ENCODE data around the gene DLEC1. TPM values are rescaled to one million over a fixed set of nuclear protein-coding genes. Genes with fewer than 3 reads are reported as not detected.
"Not testable (repeated sequence)": the region's sequence is repeated elsewhere in the genome, so short reads cannot be mapped to it uniquely, and the experiment has no call there.

DLEC1 gene
- total and polyA plus RNA-seq, 4 donors: 1.2 to 8.4 (median 7.0) TPM

DNA sequence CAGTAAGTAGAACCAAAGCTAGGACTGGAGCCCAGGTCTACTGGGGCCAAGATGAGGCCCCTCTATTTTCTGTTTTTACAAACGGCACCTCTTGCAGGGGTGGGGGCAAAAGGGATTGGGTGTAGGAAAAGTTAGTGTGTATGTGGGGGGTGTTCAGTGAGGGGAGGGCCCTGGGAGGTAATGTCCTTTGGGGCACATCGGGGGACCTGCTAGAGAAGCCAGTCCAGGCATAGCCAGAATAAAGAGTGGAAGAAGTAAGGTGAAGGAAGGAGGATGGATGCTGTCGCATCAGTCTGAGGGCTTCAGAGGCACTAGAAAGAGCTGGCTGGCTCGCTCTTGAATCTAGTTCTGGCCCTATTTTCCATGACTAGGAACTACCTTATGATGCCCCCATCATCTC, 12.2 kb upstream of the DLEC1 start:
- Histone ChIP-seq H3K27me3 (ENCODE audit: control insufficient read depth, insufficient read depth, low read length) (peaks cover 22% of the 10 kb centered on the region), H3K9me3 (ENCODE audit: control insufficient read depth, insufficient read depth, low read length) (no peaks in the 10 kb centered on the region), H3K4me1 (ENCODE audit: control insufficient read depth, insufficient read depth, low read length) (peaks cover 46% of the 10 kb centered on the region), H3K4me3 (ENCODE audit: low read depth, low read length) (no peak overlapping the region), H3K36me3 (ENCODE audit: control insufficient read depth, insufficient read depth, low read length) (no peaks in the 10 kb centered on the region), H3K27ac (ENCODE audit: low read depth, low read length) (no peak overlapping the region)
- no peak for DNase-seq (ENCODE audit: low read depth in 4 of 6, low spot score in 6 of 6)
- WGBS (ENCODE audit: insufficient coverage): 60% methylated on average over 1 of the region's 4 CpGs

DNA sequence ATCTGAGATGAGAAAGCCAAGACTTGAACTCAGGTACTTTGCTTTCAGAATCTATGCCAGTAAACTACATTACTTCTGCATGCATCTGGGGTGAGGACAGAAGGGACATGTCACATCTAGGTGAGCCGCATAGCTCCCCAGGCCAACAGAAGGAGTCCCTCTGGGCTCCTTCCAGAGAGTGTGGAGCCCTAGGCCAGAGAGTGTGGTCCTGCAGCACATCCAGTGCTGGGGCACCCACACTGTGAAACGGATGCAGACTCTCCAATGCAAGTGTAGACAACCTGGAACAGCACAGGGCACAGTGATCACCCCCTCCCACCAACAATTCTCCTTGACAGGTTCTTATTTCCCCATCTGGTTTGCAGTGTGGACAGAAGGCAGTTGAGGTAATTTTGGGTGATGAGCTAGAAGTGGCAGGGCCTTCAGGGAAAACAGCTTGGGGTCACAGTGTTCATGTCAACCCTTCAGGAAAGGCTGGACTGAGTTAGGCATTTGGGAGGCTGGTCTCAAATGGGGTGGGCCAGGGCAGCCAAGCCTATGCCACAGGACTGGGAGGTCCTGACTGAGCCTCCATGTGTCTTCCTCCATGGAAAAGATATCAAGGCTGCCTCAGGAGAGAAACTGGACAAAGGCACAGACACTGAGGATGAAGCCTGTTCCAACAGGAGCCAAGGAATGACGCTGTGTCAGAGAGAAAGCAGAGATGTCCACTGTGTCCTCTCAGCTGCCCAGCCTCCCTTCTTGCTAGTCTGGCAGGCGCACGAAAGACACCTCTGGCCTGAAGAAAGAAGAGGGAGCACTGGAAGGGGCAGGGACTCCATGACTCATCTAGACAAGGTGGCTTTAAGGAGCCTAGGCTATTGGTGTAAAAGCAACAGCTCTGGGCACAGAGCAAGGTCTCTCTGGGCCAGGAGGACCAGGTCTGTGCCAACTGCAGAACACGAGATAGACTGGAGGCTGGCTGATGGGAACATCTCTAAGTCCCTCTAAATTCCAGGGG, 11.2 kb upstream of the DLEC1 start:
- Histone ChIP-seq H3K27me3 (ENCODE audit: control insufficient read depth, insufficient read depth, low read length) (peaks cover 22% of the 10 kb centered on the region), H3K36me3 (ENCODE audit: control insufficient read depth, insufficient read depth, low read length) (no peaks in the 10 kb centered on the region), H3K4me3 (ENCODE audit: low read depth, low read length) (no peak overlapping the region), H3K9me3 (ENCODE audit: control insufficient read depth, insufficient read depth, low read length) (no peaks in the 10 kb centered on the region), H3K27ac (ENCODE audit: low read depth, low read length) (peak overlapping the region; percentile 35), H3K4me1 (ENCODE audit: control insufficient read depth, insufficient read depth, low read length) (peaks cover 46% of the 10 kb centered on the region)
- WGBS (ENCODE audit: insufficient coverage): 98% methylated on average over 5 of the region's 6 CpGs
- DNase-seq (ENCODE audit: low read depth in 4 of 6, low spot score in 6 of 6): no peak

DNA sequence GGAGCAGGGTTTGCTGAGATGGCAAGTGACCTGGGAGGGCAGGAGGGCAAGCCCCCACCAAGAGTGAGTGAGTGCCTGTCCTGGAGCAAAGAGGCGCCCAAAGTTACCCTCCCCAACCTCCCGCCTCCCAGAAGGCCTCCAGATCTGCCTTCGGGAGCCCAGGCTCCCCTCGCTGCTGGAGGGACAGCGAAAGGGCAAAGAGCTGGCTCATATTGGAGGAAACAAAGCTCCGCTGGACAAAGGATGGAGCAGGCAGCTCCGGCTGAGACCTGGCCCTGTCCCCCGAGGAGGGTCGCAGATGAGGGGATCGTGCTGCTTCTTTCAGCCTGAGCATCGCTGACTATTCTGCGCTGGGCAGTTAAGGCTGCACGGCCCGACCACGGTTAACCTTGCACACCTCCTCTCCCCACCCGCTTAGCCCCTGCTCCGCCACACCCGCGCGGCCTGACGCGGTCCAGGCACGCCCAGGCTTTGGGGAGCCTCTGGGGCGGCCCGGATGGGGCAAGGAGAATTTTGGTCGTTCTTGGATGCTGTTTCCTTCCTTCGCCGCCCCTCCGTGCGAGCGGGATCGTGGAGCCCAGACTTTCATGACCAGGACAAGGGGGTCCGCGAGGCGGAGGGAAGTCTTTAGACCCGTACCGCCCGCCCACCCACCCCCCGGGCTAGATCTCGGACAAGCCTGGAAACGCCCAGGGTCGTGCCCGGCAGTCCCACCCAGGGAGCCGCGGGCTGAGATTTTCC, 10.2 kb upstream of the DLEC1 start:
- WGBS (ENCODE audit: insufficient coverage): 10% methylated on average over 41 of the region's 45 CpGs

DNA sequence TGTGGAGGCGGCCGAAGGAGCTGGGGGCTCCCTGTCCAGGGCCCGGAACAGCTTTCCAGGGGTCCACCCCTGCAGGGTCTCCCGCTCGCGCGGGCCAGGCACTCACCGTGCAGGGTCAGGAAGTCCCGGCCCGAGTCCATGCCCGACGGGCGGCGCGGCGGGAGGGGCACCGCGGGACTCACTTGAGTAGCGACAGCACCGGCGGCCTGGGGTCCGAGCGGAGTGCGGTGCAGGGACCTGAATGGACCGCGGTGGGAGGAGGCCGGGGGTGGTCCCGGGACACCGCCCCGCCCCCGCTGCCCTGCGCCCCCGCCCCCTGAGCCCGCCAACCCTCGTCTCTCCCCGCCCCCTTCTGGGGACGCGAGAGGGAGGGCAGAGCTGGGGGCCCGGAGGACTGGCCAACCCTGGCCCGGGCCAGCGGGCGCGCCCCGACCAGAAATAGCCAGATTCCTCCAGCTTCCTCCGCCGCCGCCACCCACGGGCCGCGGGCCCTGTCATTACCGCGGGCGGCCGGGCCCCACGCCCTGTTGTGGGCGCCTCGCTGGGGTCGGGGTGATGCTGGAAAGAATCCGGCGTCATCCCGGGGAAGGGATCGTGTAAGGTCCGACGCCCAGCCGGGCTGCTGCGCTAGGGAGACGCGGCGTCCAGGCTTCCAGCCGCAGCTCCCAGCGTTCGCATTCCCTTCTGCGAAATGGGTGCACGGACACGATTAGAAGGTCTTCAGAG, 9.4 kb upstream of the DLEC1 start, which contains the start of gene PLCD1:
TSS of gene PLCD1 (minus strand) at position 243 of the 726 bp plus-strand sequence. CDS start at position 140, 103 bp downstream.
- peak within 1 kb of the TSS; percentile 82 for H3K27ac ChIP-seq (ENCODE audit: low read depth, low read length)
- no peaks in the 10 kb centered on the region for H3K36me3 ChIP-seq (ENCODE audit: control insufficient read depth, insufficient read depth, low read length)
- under 1% methylated on average over 69 of the region's 75 CpGs for WGBS (ENCODE audit: insufficient coverage)
- peak in 4 of 6 donors; percentile 29 to 88 (median 54) for DNase-seq (ENCODE audit: low read depth in 4 of 6, low spot score in 6 of 6)
- H3K9me3 ChIP-seq (ENCODE audit: control insufficient read depth, insufficient read depth, low read length): no peaks in the 10 kb centered on the region
- H3K27me3 ChIP-seq (ENCODE audit: control insufficient read depth, insufficient read depth, low read length): peaks cover 22% of the 10 kb centered on the region
- H3K4me3 ChIP-seq (ENCODE audit: low read depth, low read length): peak within 1 kb of the TSS; percentile 63
- H3K4me1 ChIP-seq (ENCODE audit: control insufficient read depth, insufficient read depth, low read length): peaks cover 40% of the 10 kb centered on the region

More for the DNA sequence above, 10.2 kb upstream of the DLEC1 start:
- Histone ChIP-seq H3K27ac (ENCODE audit: low read depth, low read length) (peak overlapping the region; percentile 57), H3K9me3 (ENCODE audit: control insufficient read depth, insufficient read depth, low read length) (no peaks in the 10 kb centered on the region), H3K36me3 (ENCODE audit: control insufficient read depth, insufficient read depth, low read length) (no peaks in the 10 kb centered on the region), H3K4me3 (ENCODE audit: low read depth, low read length) (peak overlapping the region; percentile 63), H3K27me3 (ENCODE audit: control insufficient read depth, insufficient read depth, low read length) (peaks cover 22% of the 10 kb centered on the region), H3K4me1 (ENCODE audit: control insufficient read depth, insufficient read depth, low read length) (peaks cover 46% of the 10 kb centered on the region)
- peak in 1 of 6 donors; percentile 34 for DNase-seq (ENCODE audit: low read depth in 4 of 6, low spot score in 6 of 6)

DNA sequence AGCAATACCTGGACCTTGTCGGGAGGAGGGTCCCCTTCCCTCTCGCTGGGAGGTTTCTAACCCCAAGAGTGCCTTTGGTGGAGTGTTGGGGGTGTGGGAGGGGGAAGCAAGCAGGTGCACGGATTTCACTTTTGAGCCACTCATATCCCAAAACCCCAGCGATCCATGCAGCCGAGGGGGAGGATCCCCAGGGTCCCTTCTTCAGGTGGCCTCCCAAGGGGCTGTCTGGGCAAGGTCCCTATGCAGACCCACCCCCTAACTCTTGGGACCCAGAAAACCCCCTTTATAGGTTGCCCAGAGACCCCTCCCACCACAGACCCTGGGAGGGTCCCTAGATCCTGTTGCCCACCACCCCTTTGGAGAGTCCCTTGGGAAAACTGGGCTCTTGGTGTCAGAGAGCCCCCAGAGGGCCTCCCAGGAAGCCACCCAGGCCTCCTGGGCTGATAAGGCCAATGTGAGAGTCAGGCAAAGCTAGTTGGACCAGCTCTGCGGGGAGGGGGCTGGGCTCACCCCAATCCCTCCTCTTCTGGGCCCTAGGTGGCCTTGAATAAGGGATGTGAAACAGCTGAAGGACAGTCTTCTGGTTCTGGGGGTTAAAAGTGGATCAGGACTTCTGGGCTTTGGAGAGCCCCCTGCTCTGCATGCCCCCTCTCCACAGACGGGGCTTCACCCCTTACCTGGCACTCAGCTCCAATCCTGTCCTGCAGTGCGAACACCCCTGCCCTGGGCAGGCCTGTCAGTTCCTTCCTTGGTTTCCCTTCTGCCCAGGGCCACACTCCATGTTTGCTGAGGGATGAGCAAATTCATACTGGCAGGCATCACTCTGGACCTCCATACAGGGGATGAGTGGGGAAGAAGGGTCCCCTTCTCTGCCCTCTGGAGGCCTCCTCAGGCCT, 8.6 kb upstream of the DLEC1 start:
- H3K27ac ChIP-seq (ENCODE audit: low read depth, low read length): peak overlapping the region; percentile 82
- no peaks in the 10 kb centered on the region for H3K36me3 ChIP-seq (ENCODE audit: control insufficient read depth, insufficient read depth, low read length)
- peak overlapping the region; percentile 63 for H3K4me3 ChIP-seq (ENCODE audit: low read depth, low read length)
- H3K27me3 ChIP-seq (ENCODE audit: control insufficient read depth, insufficient read depth, low read length): peaks cover 22% of the 10 kb centered on the region
- DNase-seq (ENCODE audit: low read depth in 4 of 6, low spot score in 6 of 6): no peak
- no peaks in the 10 kb centered on the region for H3K9me3 ChIP-seq (ENCODE audit: control insufficient read depth, insufficient read depth, low read length)
- WGBS (ENCODE audit: insufficient coverage): 40% methylated on average over 3 of the region's 8 CpGs
- peaks cover 34% of the 10 kb centered on the region for H3K4me1 ChIP-seq (ENCODE audit: control insufficient read depth, insufficient read depth, low read length)

DNA sequence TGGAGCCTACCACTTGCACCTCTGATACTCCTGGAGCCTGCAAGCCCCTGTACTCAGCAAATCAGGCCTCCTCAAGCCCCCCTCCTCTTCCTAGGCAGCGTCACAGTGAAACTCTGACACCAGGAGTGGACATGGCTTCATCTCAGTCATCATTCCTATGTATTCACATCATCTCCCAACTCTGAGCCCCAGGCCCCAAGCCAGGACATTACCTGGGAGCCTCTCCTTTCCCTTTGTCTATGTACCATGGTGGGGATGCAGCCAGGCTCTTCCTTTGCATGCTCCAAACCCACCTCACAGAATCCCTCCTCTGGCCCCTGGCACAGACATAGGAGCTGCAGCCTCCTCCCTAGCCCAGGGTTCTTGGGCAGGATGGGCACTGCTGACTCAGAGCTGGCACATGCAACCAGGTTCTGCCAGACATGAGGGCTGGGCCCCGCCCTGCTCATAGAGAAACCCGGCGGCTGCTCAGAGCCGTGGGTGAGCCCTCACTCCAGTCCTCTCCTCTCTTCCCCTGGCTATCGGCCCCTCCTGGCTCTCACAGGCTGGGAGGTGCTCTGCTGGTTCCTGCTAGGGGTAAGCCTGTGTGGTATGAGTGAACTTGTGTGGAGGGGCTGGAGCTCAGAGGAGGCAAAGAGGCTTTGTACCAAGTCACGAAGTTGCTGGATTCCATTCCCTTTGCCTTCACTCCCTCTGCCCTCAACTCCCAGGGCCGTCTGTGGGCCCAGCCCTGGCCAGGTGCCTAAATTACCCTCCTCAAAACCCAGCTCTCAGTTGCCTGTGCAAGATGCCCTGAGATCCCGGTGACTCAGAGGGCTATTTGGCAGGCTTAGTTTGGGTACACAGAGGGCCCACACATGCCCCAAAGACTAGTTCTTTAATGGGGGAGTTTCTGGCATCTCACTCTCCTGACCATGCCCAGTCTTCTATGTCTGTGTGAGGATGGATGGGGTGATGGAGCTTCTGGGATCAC, 7.7 kb upstream of the DLEC1 start:
- WGBS (ENCODE audit: insufficient coverage): 69% methylated on average over 5 of the region's 9 CpGs
- H3K4me3 ChIP-seq (ENCODE audit: low read depth, low read length): no peak overlapping the region

DNA sequence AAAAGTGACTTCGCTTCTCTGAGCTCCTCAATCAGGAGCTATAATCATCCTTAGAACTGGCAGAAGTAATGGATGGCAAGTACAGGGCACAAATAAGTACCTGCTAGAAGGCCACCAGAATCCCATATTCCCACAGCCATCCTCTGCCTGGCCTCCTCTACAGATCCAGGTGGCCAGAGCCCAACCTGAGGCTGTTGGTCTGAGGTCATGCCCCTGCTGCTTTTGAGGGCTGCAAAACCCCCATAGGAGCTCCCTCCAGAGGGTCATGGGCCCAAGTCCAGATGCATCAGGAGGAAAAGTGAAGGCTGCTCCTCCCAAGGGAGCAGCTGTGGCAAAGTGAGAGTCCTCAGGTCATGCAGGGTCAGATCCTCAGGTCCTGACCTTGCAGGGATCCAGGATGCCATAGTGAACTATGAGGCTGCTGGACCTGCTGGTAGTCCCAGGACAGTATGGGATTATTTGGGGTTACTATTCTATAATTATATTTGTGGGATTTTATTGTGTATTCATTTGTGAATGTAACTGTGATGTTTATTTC, 6.6 kb upstream of the DLEC1 start:
- Histone ChIP-seq H3K9me3 (ENCODE audit: control insufficient read depth, insufficient read depth, low read length) (no peaks in the 10 kb centered on the region), H3K27ac (ENCODE audit: low read depth, low read length) (no peak overlapping the region), H3K27me3 (ENCODE audit: control insufficient read depth, insufficient read depth, low read length) (peaks cover 22% of the 10 kb centered on the region), H3K4me3 (ENCODE audit: low read depth, low read length) (no peak overlapping the region), H3K4me1 (ENCODE audit: control insufficient read depth, insufficient read depth, low read length) (peaks cover 34% of the 10 kb centered on the region), H3K36me3 (ENCODE audit: control insufficient read depth, insufficient read depth, low read length) (no peaks in the 10 kb centered on the region)
- DNase-seq (ENCODE audit: low read depth in 4 of 6, low spot score in 6 of 6): no peak
- WGBS (ENCODE audit: insufficient coverage): no CpG with 5 or more reads among the region's 1 CpG

More for the DNA sequence above, 7.7 kb upstream of the DLEC1 start:
- H3K27me3 ChIP-seq (ENCODE audit: control insufficient read depth, insufficient read depth, low read length): peaks cover 22% of the 10 kb centered on the region
- DNase-seq (ENCODE audit: low read depth in 4 of 6, low spot score in 6 of 6): no peak
- H3K27ac ChIP-seq (ENCODE audit: low read depth, low read length): no peak overlapping the region
- H3K36me3 ChIP-seq (ENCODE audit: control insufficient read depth, insufficient read depth, low read length): no peaks in the 10 kb centered on the region
- peaks cover 34% of the 10 kb centered on the region for H3K4me1 ChIP-seq (ENCODE audit: control insufficient read depth, insufficient read depth, low read length)
- H3K9me3 ChIP-seq (ENCODE audit: control insufficient read depth, insufficient read depth, low read length): no peaks in the 10 kb centered on the region

DNA sequence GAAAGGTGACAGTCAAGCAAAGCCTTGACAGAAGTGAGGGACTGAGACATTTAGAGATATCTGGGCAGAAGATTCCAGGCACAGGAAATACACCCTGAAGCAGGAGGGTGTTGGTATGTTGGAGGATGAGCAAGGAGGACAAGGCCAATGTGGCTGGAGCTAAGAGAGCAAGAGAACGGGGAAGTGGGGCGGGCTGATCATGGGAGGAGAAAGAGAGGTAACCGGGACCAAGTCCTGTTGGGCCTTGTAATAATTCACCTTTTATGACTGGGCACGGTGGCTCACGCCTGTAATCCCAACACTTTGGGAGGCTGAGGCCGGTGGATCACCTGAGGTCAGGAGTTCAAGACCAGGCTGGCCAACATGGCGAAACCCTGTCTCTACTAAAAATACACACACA, 5.4 kb upstream of the DLEC1 start:
- peaks cover 25% of the 10 kb centered on the region for H3K4me1 ChIP-seq (ENCODE audit: control insufficient read depth, insufficient read depth, low read length)
- H3K4me3 ChIP-seq (ENCODE audit: low read depth, low read length); H3K27ac ChIP-seq (ENCODE audit: low read depth, low read length); H3K9me3 ChIP-seq (ENCODE audit: control insufficient read depth, insufficient read depth, low read length); DNase-seq (ENCODE audit: low read depth in 4 of 6, low spot score in 6 of 6); H3K36me3 ChIP-seq (ENCODE audit: control insufficient read depth, insufficient read depth, low read length): not testable (repeated sequence)
- 93% methylated on average over 3 of the region's 7 CpGs for WGBS (ENCODE audit: insufficient coverage)
- peaks cover 22% of the 10 kb centered on the region for H3K27me3 ChIP-seq (ENCODE audit: control insufficient read depth, insufficient read depth, low read length)

All from spinal cord (tissue), 10 donors.